ENCODE results near the gene DPEP2.
"Not testable (repeated sequence)": the region's sequence is repeated elsewhere in the genome, so short reads cannot be mapped to it uniquely, and the experiment has no call there.

DPEP2 gene

DNA sequence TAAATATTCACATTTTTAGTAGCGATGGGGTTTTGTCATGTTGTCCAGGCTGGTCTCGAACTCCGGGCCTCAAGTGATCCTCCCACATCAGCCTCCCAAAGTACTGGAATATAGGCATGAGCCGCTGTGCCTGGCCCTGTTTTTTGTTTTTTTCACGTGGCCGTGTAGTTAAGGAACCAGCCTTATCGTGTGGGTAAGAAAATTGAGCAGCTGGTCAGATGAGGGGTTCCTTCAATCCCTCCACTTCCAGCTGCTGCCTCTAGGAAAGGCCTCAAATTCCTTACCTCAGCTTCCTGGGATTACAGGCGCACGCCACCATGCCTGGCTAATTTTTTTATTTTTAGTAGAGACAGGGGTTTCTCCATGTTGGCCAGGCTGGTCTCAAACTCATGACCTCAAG lies 5.9 kb upstream of the DPEP2 start:
- no peak for DNase-seq

DNA sequence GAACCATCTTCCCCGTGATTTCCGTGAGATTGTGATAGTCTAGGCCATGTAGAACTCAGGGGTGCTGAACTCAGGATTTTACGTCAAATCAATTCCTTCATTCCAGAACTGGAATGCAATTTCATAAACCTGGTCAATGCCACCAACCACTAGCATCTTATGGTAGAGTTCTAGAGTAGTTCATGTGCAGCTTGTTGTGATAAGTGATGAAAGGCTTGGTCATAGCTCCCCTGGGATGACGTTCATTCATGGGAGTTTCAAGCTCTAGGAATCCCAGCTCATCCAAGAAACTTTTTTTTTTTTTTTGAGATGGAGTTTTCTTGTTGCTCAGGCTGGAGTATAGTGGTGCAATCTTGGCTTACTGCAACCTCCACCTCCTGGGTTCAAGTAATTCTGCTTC lies 3.7 kb upstream of the DPEP2 start:
- DNase-seq: no peak

DNA sequence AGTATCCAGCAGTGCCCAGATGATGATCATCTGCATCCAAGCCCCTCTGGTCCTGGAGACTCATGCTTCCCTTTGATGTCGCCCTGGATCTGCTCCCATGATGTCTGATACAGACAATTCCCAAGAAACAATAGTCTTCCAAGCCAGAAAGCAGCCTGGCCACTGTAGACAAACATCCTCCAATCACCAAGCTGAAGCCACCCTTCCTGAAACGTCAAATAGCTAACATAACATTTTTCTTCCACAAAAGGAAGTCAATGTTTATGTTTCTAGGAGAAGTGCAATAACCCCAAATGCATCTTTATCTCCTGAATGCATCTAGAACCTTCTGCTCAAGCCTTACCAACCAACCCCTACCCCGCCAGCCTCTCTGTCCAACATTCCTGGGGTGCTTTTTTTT lies 1.2 kb upstream of the DPEP2 start:
- no peak for DNase-seq

DNA sequence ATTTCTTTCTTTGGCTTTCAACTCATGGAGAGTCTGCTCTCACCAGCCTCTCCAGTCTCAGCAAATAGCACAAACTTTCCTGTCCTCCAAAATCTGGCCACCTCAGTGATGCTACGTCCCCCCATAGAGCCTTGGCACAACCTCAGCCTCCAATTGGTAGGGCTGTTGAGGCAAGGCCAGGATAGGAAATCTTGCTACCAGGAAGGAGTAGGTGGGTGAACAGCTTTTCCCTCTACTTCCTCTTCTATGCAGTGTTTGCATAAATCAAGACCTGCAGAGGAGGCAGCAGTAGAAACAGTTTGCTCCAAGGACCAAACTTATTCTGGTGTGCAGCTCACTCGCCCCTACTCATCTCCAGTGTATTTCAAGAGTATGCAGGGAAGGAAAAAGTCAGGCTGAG lies 701 bp upstream of the DPEP2 start:
- DNase-seq: no peak

DNA sequence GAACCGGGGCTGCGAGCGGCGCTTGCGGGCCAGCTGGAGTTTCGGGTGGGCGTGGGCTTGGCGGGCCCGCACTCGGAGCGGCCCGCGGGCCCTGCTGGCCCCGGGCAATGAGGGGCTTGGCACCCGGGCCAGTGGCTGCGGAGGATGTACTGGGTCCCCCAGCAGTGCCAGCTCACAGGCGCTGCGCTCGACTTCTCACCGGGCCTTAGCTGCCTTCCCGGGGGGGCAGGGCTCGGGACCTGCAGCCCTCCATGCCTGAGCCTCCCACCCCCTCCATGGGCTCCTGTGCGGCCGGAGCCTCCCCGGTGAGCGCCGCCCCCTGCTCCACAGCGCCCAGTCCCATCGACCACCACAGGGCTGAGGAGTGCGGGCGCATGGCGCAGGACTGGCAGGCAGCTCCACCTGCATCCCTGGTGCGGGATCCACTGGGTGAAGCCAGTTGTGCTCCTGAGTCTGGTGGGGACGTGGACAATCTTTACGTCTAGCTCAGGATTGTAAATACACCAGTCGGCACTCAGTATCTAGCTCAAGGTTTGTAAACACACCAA lies 979 bp downstream of the DPEP2 start:
- DNase-seq: not testable (repeated sequence)

DNA sequence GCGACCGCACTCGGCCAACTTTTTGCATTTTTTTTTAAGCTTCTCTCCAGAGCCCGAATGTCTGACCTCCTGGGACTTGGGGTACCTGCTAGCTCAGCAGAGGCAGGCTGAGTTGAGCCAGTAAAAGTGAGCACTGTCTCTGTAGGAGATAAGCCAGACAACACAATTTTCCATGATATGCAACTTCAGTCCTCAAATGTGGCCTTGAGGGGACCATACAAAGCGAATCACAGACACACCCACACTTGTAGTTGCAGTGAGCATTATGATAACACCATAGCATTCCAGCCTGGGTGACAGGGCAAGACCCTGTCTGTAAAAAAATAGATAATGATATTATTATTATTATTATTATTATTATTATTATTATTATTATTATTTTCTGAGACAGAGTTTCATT lies 2.6 kb downstream of the DPEP2 start:
- no peak for DNase-seq

DNA sequence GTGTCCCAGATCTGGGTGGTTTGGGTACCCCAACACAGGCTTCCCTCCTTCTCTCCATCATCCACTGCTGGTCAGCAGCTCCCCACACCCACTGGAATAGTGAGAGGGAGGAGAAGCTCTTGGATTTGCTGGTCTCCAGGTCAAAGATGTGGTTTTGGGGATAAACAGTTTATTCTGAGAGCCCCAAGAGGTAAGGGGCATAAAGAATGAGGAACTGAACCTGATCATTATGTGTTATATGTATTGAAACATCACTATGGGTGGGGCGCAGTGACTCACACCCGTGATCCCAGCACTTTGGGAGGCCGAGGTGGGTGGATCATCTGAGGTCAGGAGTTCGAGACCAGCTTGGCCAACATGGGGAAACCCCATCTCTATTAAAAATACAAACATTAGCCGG lies 3.9 kb downstream of the DPEP2 start:
- DNase-seq: no peak

DNA sequence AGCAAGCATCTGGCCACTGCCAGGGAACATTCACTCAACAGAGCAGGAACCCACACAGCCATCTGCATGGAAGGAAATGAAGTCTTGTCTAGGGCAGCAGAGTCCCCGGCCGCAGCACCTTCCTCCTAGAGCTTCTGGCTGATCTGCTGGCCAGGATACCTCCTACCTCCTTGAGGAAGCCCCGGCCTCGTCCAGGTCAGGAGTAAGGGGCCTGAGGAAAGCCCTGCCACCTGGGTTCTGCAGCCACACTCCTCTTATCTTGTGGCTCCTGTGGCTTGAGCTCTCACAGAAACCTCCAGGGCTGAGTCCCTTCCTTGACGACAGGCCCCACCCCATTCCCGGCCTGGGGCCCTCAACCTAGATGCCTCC lies 5.3 kb downstream of the DPEP2 start:
- not testable (repeated sequence) for DNase-seq

DNA sequence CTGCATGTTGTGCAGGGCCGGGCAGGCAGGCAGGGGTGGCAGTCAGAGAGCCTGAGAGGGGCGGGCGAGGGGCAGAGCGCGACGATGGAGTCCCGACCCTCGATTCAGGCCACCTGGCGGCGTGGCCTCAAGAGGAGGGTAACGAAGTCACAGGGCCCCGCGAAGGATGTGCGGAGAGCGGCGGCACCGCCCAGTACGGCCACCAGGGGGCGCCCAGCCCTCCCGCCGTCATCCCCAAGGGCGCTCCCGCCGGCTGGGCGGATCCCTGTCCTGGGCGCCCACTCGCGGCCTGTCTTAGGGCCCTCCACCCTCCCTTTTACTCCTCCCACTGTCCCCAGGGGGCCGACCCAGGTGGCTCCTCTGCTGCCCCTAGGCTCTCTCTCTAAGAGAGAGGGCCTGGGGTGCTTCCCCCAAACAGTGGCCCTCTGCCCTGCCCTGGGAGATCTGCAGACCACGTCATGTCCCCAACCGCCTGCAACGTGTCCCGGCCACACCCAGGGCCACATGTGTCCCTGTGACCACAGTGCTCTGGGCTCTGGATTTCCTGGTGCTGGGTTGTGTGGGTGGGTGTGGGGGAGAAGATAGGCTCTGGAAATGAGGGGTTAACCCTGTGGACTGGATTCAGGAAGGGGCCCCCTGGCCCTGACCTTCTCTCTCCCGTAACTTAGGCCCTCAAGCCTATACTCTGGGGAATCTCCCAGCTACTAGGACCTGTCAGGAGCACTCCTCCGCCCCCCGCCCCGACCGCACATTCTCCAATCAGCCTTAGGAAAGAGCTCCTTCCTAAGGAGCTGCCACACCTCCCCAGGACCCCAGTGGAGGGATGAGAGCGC lies 5.9 kb downstream of the DPEP2 start:
- peak; percentile 78 for DNase-seq

DNA sequence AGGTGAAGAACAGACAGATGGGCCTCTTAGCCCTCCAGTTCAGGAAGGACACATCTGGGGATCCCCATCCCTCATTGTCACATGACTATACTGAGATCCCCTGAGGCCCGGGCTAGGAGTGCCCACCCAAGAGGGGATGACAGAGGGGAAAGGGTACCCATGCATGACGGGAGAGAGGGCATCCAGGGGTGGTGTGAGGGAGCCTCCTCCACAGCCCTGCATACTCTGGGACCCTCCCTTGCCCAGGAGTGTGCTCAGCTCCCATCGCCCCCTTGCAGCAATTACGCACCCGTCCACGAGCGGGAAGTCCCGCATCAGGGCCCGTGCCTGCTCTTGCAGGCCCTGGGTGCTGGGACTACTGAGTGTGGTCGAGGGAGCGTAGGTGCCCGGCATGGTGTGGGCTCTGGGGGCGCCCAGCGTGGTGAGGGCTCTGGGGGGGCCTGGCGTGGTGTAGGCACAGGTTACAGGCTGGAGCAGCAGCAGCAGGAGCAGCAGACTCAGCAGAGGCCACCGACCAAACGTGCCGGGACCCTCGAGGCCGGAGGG lies 6.5 kb downstream of the DPEP2 start:
- DNase-seq: no peak

DNA sequence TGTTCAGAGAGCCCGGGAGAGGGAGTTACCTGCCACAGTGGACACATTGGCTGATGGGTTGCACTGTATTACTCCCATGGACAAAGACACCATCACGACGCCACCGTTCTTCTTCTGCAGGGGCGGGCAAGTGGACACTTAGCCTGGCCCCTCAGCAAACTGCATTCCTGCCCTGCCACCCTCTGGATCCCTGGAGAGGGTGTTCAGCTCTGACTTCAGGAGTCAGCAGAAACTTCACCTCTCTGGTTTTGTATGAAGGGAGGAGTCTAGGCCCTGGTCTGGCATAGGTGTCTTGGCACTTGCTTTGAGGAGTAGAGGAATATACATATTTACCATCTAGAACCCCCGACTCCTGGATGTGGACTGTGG lies 9.3 kb downstream of the DPEP2 start:
- DNase-seq: no peak

DNA sequence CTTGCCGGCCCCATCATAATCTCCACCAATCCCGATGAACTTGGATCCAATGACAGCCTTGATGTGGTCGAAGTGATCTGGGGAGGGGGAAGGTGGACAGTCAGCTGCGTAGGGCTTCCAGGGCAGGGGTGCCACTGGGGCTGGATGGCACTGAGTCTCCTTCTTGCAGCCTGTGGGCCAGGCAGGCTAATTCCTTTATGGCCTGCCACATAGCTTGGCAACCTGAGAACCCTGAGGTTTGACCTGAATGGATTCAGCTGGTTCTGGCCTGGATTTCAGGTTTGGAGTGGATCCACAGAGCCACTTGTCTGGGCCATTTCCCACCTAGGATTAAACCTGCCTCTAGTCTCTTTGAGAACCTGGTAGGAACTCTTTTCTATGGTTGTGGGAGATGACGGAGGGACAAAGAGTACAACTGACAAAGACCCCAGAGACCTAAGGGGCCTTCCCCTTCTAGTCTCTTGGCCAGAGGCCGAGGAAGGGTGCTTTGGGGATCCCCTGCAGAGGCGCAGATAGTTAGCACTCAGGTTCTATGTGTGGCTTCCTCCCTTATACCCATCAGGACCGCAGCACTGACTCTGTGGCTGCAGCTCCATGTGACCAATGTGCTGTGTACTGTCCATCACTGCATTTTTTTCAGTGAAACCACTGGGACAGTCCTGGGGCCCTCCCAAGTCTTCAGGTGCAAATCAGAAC lies 9.8 kb downstream of the DPEP2 start:
- DNase-seq: no peak

DNA sequence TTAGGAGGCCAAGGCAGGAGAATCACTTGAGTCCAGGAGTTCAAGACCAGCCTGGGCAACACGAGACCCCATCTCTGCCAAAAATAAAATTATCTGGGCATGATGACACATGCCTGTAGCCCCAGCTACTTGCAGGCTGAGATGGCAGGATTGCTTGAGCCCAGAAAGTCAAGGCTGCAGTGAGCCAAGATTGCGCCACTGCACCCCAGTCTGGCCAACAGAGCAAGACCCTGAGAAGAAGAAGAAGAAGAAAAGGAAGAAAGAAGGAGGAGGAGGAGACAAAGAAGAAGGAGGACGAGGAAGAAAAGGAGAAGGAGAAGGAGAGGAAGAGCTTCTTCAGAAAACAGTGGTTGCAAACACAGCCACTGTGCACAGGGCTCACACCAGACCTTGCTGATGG lies 10.6 kb downstream of the DPEP2 start:
- DNase-seq: no peak

DNA sequence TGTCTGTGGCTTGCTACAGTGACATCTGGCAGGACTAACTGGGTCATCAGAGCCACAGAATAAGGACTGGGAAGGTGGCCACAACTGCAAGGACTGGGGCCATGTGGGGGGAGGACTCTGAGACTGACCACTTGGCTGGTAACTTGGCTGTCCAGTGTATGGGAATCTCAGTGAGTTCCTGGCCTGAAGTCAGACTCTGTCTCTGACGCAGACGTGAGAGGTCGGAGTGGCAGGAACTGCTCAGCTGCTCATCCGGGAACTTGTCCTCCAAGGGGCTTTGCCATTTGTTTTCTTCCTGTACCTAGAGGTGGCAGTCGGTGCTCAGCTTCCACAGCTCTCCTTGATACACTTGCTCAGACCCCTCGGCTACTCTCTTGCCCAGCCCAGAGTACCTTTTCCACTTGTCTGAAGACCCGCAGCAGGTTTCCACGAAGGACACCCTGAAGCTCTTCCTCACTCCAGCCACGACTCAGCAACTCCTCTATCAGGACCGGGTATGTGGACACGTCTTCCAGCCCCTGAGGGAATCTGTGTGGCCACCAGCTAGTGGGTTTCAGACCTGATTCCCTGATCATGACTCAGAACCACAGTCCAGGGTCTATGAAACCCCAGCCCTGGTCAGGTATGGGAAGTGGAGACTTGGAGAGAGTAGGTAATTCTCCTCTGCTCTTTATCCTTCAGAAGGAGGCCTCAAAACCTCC lies 11.7 kb downstream of the DPEP2 start:
- DNase-seq: no peak

DNA sequence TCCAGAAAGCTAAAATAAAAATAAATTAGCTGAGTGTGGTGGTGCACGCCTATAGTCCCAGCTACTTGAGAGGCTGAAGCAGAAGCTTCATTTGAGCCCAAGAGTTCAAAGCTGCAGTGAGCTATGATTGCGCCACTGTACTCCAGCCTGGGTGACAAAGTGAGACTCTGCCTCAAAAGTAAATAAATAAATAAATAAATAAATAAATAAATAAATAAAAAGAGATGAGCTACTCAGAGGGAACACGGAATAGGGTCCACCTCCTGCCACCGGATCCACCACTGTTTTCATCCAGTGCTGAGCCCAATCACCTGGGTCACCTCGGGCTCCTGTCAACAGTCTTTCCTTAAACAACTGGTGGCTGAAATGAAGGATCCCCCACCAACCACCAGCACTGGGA lies 12.3 kb downstream of the DPEP2 start:
- no peak for DNase-seq

DNA sequence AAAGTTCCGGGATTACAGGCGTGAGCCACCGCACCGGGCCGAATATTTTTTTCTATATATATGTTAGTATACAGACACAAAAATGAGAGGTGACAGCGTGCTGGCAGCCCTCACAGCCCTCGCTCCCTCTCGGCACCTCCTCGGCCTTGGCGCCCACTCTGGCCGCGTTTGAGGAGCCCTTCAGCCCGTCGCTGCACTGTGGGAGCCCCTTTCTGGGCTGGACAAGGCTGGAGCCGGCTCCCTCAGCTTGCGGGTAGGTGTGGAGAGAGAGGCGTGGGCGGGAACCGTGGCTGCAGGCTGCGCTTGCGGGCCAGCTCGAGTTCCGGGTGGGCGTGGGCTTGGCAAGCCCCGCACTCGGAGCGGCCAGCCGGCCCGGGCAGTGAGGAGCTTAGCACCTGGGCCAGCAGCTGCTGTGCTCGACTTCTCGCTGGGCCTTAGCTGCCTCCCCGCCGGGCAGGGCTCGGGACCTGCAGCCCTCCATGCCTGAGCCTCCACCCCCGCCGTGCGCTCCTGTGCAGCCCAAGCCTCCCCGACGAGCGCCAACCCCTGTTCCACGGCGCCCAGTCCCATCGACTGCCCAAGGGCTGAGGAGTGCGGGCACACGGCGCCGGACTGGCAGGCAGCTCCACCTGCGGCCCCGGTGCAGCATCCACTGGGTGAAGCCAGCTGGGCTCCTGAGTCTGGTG lies 17.1 kb downstream of the DPEP2 start:
- no peak for DNase-seq

DNA sequence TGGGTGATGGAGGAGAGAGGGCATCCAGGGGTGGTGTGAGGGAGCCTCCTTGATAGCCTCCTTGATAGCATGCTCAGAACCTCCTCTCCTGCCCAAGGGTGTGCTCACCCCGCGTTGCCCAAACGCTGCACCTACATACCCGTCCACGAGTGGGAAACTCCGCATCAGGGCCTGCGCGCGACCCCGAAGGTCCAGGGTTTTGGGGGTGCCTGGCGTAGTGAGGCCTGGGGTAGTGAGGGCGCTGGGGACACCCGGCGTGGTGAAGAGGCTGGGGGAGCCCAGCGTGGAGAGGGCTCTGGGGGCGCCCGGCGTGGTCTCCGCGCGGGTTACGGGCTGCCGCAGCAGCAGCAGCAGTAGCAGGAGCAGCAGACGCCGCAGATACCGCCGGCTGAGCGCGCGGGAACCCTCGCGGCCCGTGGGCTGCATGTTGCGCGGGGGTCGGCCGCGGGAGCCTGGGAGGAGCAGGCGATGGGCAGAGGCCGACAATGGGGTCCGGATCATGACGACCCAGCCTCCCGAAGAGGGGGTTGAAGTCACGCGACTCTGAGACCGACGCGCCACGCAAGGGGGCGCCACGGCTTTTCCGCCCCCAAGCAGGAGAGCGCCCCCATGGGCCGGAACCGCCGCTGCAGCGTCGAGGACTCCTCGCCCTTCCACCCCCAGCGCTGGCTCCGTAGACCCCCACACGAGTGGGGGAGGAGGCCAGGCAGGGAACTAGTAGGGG lies 19.2 kb downstream of the DPEP2 start, which contains the start of gene DPEP3:
Gene DPEP3, minus strand, starts transcription at position 545 of the 724 bp plus-strand sequence. Its CDS starts 119 bp downstream, at position 426.
- DNase-seq: no peak

DNA sequence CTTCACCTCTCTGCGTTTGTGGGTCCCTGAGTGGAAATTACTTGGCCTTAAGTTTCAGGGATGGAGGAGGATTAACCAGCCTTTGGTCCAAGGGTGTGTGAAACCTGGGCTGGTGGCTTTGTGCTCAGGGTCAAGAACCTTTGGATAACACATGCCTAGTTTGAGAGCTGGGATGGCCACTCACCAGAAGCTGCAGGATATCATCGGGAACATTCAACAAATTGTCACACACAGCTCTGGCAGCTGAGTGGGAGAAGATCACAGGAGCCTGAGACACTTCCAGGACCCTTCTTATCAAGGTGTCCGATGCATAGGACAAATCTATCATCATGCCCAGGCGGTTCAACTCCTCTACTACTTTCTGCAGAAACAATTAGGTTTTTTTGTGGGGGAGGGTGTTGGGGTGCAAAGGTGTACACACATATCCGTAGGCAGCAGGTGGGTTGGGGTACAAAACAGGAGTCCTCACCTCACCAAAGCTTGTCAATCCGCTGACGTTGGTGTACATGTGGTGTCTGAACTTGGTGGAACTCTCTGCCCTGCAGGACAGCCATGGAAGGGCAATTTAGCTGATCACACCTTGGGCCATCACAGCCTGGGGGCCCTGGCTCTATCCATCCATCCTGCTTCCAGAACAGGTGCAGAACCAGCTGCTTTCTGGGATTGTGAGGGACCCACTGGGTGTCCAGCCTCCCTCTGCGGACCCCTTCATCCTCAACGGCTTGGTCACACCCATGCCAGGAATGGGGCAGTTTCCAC lies 21.6 kb downstream of the DPEP2 start:
- no peak for DNase-seq

DNA sequence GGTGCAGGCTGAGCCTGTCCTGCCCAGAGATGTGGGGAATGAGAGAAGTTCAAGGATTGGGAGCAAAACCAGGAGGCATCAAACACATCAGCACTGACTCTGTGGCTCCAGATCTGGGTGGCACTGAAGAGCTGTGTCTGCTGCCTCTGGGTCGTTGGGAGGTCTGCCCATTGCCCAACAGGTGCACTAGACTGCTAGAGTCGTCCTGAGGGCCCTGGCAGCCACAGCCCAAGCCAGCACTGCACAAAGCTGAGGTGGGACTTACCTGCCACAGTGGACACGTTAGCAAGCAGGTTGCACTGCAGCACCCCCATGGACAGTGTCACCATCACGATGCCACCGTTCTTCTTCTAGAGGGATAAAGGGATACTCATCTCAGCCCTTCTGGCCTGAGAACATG lies 22.3 kb downstream of the DPEP2 start:
- DNase-seq: no peak

DNA sequence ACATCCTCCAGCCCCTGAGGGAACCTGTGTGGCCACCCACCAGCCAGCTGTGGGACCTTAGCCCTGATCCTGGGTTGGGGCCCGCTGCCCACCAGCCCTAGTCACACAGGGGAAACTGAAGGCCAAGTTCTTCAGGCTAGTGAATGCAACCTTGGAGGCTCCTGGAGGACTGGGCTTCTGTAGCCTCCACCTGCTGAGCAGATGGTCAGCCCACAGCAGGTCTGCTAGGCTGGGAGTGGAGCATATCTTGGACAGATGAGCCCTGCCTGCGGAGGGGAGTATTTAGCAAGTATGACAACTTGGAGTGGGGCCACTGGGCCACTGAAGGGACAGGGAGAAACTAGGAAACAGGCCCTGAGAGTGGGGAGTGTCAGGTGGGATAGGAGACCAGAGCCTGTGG lies 23.1 kb downstream of the DPEP2 start:
- no peak for DNase-seq
